Measurements from ENCODE around the gene CAB39. TPM values are rescaled to one million over a fixed set of nuclear protein-coding genes. Genes with fewer than 3 reads are reported as not detected.

Gene CAB39
- polyA plus RNA-seq, 1 of the 3 experiments (the other 2 are of a cell fraction) = 15.7 TPM

GRCh38 chr2:230868161-230868946 lies 155.7 kb downstream of the CAB39 start:
- Histone ChIP-seq H3K9me2 (no peaks in the 10 kb centered on the region), H3K4me3 (ENCODE audit: low read depth in 2 of 2, low read length in 1 of 2) (no peak overlapping the region; a peak in 1 of 4 replicates), H3K9ac (no peak overlapping the region), H3K79me2 (ENCODE audit: insufficient read depth) (no peaks in the 10 kb centered on the region), H3F3A (replicated peaks; ENCODE audit: insufficient read depth) (peaks cover 9% of the 10 kb centered on the region), H2AFZ (ENCODE audit: low read depth) (no peak overlapping the region), H4K20me1 (ENCODE audit: insufficient read depth) (peaks cover 35% of the 10 kb centered on the region; the same call in 1 of the 2 replicates), H3K27ac (ENCODE audit: low read depth in 2 of 2, low read length in 1 of 2) (peak overlapping the region in 1 of 2 experiments; percentile 99; a peak in 2 of 4 replicates), H3K36me3 (replicated peaks in 1 of 2; ENCODE audit: control insufficient read depth in 1 of 2, insufficient read depth in 2 of 2, low read length in 1 of 2) (no peaks in the 10 kb centered on the region), H3K9me3 (no peaks in the 10 kb centered on the region), H3K4me2 (no peak overlapping the region; the same call in 1 of the 2 replicates), H3K27me3 (ENCODE audit: insufficient read depth) (no peaks in the 10 kb centered on the region), H3K4me1 (ENCODE audit: control insufficient read depth in 1 of 2, insufficient read depth in 2 of 2, low read depth in 1 of 2, low read length in 1 of 2) (peaks cover 40 to 76% of the 10 kb centered on the region in 2 experiments)
- 78% methylated on average over 9 of the region's 15 CpGs for WGBS (ENCODE audit: low lambda C conversion rate)
- no peak for TF ChIP-seq USF1 (IDR thresholded peaks at IDR 0.05; ENCODE audit: borderline replicate concordance, low read depth)
- no peak for TF ChIP-seq TEAD4 (IDR thresholded peaks at IDR 0.05; ENCODE audit: borderline replicate concordance, insufficient read depth)
- no peak for TF ChIP-seq RFX5 (IDR thresholded peaks at IDR 0.05; ENCODE audit: low read length)
- peak; percentile 58 for DNase-seq
- ChIA-PET CTCF (interaction anchor here (1.4 to 7.9 kb wide), 5 partner anchors 21 to 184 kb away, joined by 3 to 58 read pairs (median 15); no protein-coding TSS in a partner anchor), POLR2A (interaction anchor here (0.6 to 1.4 kb wide), 4 partner anchors 13 to 492 kb away, joined by 3 to 4 read pairs (median 3); no protein-coding TSS in a partner anchor)

GRCh38 chr2:230868947-230869913 lies 156.6 kb downstream of the CAB39 start:
- Histone ChIP-seq H3K36me3 (replicated peaks in 1 of 2; ENCODE audit: control insufficient read depth in 1 of 2, insufficient read depth in 2 of 2, low read length in 1 of 2) (no peaks in the 10 kb centered on the region), H3K27me3 (ENCODE audit: insufficient read depth) (no peaks in the 10 kb centered on the region), H3K9me3 (no peaks in the 10 kb centered on the region), H3K79me2 (ENCODE audit: insufficient read depth) (no peaks in the 10 kb centered on the region), H2AFZ (ENCODE audit: low read depth) (no peak overlapping the region), H3K4me3 (ENCODE audit: low read depth in 2 of 2, low read length in 1 of 2) (no peak overlapping the region), H3K4me2 (no peak overlapping the region), H3K9me2 (no peaks in the 10 kb centered on the region), H4K20me1 (ENCODE audit: insufficient read depth) (peaks cover 35% of the 10 kb centered on the region; the same call in 1 of the 2 replicates), H3K9ac (no peak overlapping the region), H3F3A (replicated peaks; ENCODE audit: insufficient read depth) (peaks cover 9% of the 10 kb centered on the region), H3K4me1 (ENCODE audit: control insufficient read depth in 1 of 2, insufficient read depth in 2 of 2, low read depth in 1 of 2, low read length in 1 of 2) (peaks cover 40 to 80% of the 10 kb centered on the region in 2 experiments), H3K27ac (ENCODE audit: low read depth in 2 of 2, low read length in 1 of 2) (peak overlapping the region in 1 of 2 experiments; percentile 99; a peak in 2 of 4 replicates)
- peak; percentile 77 for DNase-seq
- CTCF ChIA-PET = interaction anchor here (0.8 to 7.9 kb wide), 8 partner anchors 10 to 183 kb away, joined by 3 to 58 read pairs (median 8); no protein-coding TSS in a partner anchor
- WGBS (ENCODE audit: low lambda C conversion rate) = 73% methylated on average over 19 of the region's 19 CpGs
- peak; percentile 97 for TF ChIP-seq CHD2 (IDR thresholded peaks at IDR 0.05; ENCODE audit: low read length, partially characterized antibody)
- no peak for TF ChIP-seq YY1 (IDR thresholded peaks at IDR 0.05; ENCODE audit: low read depth)
- TF ChIP-seq SMC3 (IDR thresholded peaks at IDR 0.05; ENCODE audit: low read depth, low read length) = no peak
- TF ChIP-seq FOXJ3 (CRISPR knock-in tag; IDR thresholded peaks at IDR 0.05) = peak; percentile 77; the same call in 1 of the 2 replicates
- TF ChIP-seq FOXM1 (IDR thresholded peaks at IDR 0.05; ENCODE audit: low read depth) = no peak
- TF ChIP-seq NFIC (IDR thresholded peaks at IDR 0.05; ENCODE audit: borderline replicate concordance) = no peak
- peak; percentile 94 for TF ChIP-seq GATA2 (CRISPR knock-in tag; IDR thresholded peaks at IDR 0.05)
- TF ChIP-seq JUND (IDR thresholded peaks at IDR 0.05) = no peak
- no peak for TF ChIP-seq CTCF (IDR thresholded peaks at IDR 0.05)
- TF ChIP-seq RCOR1 (IDR thresholded peaks at IDR 0.05; ENCODE audit: low read length) = peak; percentile 51; the same call in 1 of the 2 replicates
- no peak for TF ChIP-seq TCF12 (IDR thresholded peaks at IDR 0.05)
- peak; percentile 31; the same call in 1 of the 2 replicates for TF ChIP-seq RFX5 (IDR thresholded peaks at IDR 0.05; ENCODE audit: low read length)
- TF ChIP-seq ZBTB33 (IDR thresholded peaks at IDR 0.05; ENCODE audit: borderline replicate concordance, low read depth) = no peak
- peak in 1 of 2 experiments; percentile 85; a peak in 2 of 4 replicates for TF ChIP-seq EP300 (IDR thresholded peaks at IDR 0.05; ENCODE audit: borderline replicate concordance in 1 of 2, low read depth in 1 of 2, low read length in 1 of 2)
- TF ChIP-seq FOSL2 (IDR thresholded peaks at IDR 0.05; ENCODE audit: borderline replicate concordance, low read depth) = no peak
- peak; percentile 19; the same call in 1 of the 2 replicates for TF ChIP-seq MXI1 (IDR thresholded peaks at IDR 0.05; ENCODE audit: low read depth, low read length)
- POLR2A ChIA-PET = interaction anchor here (1.0 to 1.4 kb wide), 4 partner anchors 12 to 491 kb away, joined by 3 to 4 read pairs (median 4); no protein-coding TSS in a partner anchor

Measured in SK-N-SH (cell line).